ENCODE data around the gene UBE2H.
"Not testable (repeated sequence)": the region's sequence is repeated elsewhere in the genome, so short reads cannot be mapped to it uniquely, and the experiment has no call there.

Gene UBE2H

DNA sequence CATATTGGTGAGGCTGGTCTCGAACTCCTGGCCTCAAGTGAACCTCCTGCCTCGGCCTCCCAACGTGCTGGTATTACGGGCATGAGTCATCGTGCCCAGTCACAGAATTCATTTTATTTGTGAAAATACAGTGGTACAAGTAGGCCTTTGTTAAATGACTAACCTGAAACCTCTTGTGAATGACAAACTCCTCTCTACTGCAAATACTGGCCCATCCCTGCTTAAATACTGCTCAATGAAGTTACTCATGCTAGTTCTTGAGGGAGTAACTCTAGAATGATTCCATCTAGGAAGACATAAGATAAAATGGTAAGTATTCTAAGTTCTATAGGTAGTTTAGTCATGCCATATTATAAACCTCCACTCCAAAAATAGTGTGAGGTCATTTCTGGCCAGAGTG lies 80.7 kb downstream of the UBE2H start:
- TF ChIP-seq, protein P1, sequence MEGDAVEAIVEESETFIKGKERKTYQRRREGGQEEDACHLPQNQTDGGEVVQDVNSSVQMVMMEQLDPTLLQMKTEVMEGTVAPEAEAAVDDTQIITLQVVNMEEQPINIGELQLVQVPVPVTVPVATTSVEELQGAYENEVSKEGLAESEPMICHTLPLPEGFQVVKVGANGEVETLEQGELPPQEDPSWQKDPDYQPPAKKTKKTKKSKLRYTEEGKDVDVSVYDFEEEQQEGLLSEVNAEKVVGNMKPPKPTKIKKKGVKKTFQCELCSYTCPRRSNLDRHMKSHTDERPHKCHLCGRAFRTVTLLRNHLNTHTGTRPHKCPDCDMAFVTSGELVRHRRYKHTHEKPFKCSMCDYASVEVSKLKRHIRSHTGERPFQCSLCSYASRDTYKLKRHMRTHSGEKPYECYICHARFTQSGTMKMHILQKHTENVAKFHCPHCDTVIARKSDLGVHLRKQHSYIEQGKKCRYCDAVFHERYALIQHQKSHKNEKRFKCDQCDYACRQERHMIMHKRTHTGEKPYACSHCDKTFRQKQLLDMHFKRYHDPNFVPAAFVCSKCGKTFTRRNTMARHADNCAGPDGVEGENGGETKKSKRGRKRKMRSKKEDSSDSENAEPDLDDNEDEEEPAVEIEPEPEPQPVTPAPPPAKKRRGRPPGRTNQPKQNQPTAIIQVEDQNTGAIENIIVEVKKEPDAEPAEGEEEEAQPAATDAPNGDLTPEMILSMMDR (IDR thresholded peaks at IDR 0.05; ENCODE audit: extremely low read depth, insufficient read depth, missing control alignments) = no peak

DNA sequence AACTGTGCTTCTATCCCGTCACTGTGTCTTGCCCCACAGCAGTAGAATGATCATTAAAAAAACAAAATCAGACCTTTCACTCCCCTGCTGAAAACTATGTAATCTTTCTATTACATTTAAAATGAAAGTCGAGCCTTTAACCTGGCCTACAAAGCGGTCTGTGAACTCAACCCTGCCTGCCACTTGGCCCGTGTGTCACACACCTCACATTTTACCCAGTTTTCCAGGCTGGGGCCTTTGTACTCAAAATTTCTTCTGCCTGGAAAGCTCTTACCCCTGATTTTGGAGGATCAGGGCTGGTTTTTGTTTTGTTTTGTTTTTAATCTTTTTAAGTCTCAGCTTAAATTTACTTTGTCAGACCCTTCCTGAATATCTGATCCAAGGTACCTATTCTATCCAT lies 82.1 kb downstream of the UBE2H start:
- DNase-seq (ENCODE audit: low spot score) = no peak
- TF ChIP-seq, protein P1 (IDR thresholded peaks at IDR 0.05; ENCODE audit: extremely low read depth, insufficient read depth, missing control alignments) = no peak
- in situ Hi-C loops (cut with MboI; ENCODE audit: low pct_unique_long_range_greater_than_20kb, low sequenced_read_pairs, unreplicated experiment) = no loop called here

More for the DNA sequence above, 80.7 kb downstream of the UBE2H start:
- in situ Hi-C loops (cut with MboI; ENCODE audit: low pct_unique_long_range_greater_than_20kb, low sequenced_read_pairs, unreplicated experiment) = no loop called here
- no peak for DNase-seq (ENCODE audit: low spot score)

DNA sequence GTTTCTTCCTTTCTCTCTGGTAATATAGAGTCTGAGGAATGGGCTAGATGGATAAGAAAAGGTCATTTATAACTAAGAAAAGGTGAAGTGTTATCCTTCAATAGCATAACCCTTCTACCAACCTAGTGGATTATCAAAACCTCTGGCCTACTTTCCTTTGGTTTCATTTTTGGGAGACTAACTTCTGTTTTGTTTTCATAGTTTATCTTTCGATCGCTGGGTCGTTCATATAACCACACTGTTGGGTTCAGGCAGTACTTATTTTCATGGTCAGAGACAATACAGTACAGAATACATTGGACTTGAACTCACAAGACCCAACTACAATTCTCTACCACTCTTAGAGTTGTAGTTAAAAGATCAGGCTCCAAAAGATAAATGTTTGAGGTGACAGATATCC lies 86.5 kb downstream of the UBE2H start:
- TF ChIP-seq, protein P1 (IDR thresholded peaks at IDR 0.05; ENCODE audit: extremely low read depth, insufficient read depth, missing control alignments) = no peak
- DNase-seq (ENCODE audit: low spot score) = no peak
- in situ Hi-C loops (cut with MboI; ENCODE audit: low pct_unique_long_range_greater_than_20kb, low sequenced_read_pairs, unreplicated experiment) = no loop called here

DNA sequence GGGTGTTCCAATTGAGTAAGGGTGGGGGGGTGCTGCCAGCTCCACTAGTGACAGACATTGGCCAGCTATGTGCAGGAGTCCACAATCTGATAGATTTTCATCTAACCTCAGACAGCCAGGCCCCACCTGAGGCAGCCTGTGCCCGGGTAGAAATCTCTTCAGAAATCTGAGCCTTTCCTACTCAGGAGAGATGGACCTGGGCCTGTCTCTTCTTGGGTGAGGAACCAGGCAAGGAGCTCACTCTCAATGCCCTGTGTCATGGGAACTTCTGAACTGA lies 86.9 kb downstream of the UBE2H start:
- in situ Hi-C loops (cut with MboI; ENCODE audit: low pct_unique_long_range_greater_than_20kb, low sequenced_read_pairs, unreplicated experiment) = no loop called here
- TF ChIP-seq, protein P1 (IDR thresholded peaks at IDR 0.05; ENCODE audit: extremely low read depth, insufficient read depth, missing control alignments) = no peak
- DNase-seq (ENCODE audit: low spot score) = no peak

DNA sequence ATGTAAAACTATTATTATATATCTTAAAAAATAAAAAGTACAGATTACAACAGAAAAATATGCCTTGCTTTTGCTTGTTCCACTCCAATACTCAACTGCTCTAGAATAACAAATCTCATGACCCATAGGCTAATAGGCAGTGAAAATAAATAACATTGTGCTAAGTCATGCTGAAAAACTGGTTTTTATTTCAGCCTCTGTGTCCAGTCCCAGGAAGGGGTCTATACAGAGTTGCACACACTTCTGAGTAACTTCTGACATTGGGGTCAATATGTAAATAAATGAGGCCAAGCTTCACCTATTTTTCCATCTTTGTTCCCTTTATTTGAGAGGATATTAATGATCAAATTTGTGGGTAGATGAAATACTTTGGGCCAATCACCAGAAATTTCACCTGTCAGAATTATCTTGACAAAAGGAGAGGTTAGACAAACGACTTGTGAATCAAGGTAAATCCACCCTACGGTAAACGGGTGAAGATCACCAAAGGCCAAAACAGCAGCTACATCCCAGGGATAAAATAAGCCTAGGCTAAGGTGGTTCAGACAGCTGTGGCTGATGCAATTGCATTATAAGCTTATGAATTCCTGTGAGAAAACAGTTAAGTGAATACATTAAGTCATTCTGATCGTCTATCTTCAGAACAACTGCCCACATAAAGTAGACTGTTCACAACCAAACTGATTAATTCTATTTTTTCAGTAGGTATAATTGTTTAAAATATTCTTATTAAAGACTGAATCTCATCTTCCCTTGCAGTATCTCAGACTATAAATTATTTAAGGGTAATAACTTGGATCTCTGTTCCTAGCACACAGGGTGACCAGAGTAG lies 87.5 kb downstream of the UBE2H start:
- no peak for DNase-seq (ENCODE audit: low spot score)
- TF ChIP-seq, protein P1 (IDR thresholded peaks at IDR 0.05; ENCODE audit: extremely low read depth, insufficient read depth, missing control alignments) = no peak
- in situ Hi-C loops (cut with MboI; ENCODE audit: low pct_unique_long_range_greater_than_20kb, low sequenced_read_pairs, unreplicated experiment) = no loop called here

DNA sequence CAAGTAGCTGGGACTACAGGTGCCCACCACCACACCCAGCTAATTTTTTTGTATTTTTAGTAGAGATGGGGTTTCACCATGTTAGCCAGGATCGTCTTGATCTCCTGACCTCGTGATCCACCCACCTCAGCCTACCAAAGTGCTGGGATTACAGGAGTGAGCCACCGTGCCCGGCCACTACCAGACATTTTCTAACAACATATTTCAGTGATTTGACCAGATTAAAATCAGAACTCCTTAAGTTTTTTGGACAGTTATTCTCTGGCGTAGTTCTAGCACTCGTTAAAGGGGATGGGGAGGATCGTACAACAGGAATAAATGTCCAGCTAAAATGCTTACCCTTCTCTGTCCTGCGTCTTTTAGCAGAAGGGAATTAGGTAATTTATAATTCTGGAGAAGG lies 88.1 kb downstream of the UBE2H start:
- DNase-seq (ENCODE audit: low spot score); in situ Hi-C loops (cut with MboI; ENCODE audit: low pct_unique_long_range_greater_than_20kb, low sequenced_read_pairs, unreplicated experiment): not testable (repeated sequence)

DNA sequence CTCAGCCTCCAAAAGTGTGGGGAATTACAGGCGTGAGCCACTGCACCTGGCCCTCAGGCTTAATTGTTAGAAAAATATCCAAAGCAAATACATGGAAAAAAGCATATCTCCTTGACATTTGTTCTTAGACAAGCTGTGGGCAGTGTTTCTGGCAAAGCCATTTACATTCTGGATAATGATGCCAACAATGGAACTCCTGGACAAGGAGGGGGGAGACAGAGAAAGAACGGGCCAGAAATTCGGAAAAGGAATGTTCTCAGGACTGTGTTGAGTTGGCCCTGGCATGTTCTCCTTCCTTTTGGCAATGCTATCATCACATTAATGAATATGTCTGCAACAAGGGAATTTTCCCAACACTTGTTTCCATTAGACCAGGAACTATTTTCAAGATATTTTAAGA lies 88.7 kb downstream of the UBE2H start:
- in situ Hi-C loops (cut with MboI; ENCODE audit: low pct_unique_long_range_greater_than_20kb, low sequenced_read_pairs, unreplicated experiment) = no loop called here
- TF ChIP-seq, protein P1 (IDR thresholded peaks at IDR 0.05; ENCODE audit: extremely low read depth, insufficient read depth, missing control alignments) = no peak
- DNase-seq (ENCODE audit: low spot score) = no peak
